ENCODE data around the gene UGT1A10. TPM values are rescaled to one million over a fixed set of nuclear protein-coding genes. Genes with fewer than 3 reads are reported as not detected.

Gene UGT1A10
- total and polyA plus RNA-seq, 8 donors, result 0.09 TPM; not detected in 7

- 19 to 21% methylated on average over 4 of the region's 4 CpGs for whole genome bisulfite sequencing, 2 donors
- Histone ChIP-seq H3K4me3 (no peak overlapping the region), H3K9me3 (no peaks in the 10 kb centered on the region), H3K36me3 (no peaks in the 10 kb centered on the region), H3K27ac (no peak overlapping the region), H3K27me3 (no peaks in the 10 kb centered on the region), H3K4me1 (no peaks in the 10 kb centered on the region)
- no peak for ATAC-seq
- intact Hi-C loops (cut with DNase I), result no loop called here
- FAIRE-seq, result no peak
- no peak for DNase-seq
- TF ChIP-seq, protein P1, sequence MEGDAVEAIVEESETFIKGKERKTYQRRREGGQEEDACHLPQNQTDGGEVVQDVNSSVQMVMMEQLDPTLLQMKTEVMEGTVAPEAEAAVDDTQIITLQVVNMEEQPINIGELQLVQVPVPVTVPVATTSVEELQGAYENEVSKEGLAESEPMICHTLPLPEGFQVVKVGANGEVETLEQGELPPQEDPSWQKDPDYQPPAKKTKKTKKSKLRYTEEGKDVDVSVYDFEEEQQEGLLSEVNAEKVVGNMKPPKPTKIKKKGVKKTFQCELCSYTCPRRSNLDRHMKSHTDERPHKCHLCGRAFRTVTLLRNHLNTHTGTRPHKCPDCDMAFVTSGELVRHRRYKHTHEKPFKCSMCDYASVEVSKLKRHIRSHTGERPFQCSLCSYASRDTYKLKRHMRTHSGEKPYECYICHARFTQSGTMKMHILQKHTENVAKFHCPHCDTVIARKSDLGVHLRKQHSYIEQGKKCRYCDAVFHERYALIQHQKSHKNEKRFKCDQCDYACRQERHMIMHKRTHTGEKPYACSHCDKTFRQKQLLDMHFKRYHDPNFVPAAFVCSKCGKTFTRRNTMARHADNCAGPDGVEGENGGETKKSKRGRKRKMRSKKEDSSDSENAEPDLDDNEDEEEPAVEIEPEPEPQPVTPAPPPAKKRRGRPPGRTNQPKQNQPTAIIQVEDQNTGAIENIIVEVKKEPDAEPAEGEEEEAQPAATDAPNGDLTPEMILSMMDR (IDR thresholded peaks at IDR 0.05), result no peak
Observed at GRCh38 chr2:233674995-233675394, 38.7 kb downstream of the UGT1A10 start.

- DNase-seq (no peak), ATAC-seq (no peak), FAIRE-seq (no peak)
- Histone ChIP-seq H3K27ac (no peak overlapping the region), H3K4me3 (no peak overlapping the region), H3K9me3 (no peaks in the 10 kb centered on the region), H3K36me3 (no peaks in the 10 kb centered on the region), H3K4me1 (no peaks in the 10 kb centered on the region), H3K27me3 (no peaks in the 10 kb centered on the region)
- intact Hi-C loops (cut with DNase I), result no loop called here
- TF ChIP-seq, protein P1 (IDR thresholded peaks at IDR 0.05), result no peak
- 69 to 83% methylated on average over 2 of the region's 2 CpGs for WGBS, 2 donors
Observed at GRCh38 chr2:233676046-233676445, 39.8 kb downstream of the UGT1A10 start.

- FAIRE-seq (no peak), ATAC-seq (no peak), DNase-seq (no peak)
- H3K36me3 ChIP-seq, result no peaks in the 10 kb centered on the region
- 54 to 59% methylated on average over 4 of the region's 4 CpGs for WGBS, 2 donors
- TF ChIP-seq, protein P1 (IDR thresholded peaks at IDR 0.05), result no peak
- no peaks in the 10 kb centered on the region for H3K27me3 ChIP-seq
- no peak overlapping the region for H3K27ac ChIP-seq
- intact Hi-C loops (cut with DNase I), result no loop called here
- H3K4me1 ChIP-seq, result no peaks in the 10 kb centered on the region
- no peaks in the 10 kb centered on the region for H3K9me3 ChIP-seq
- no peak overlapping the region for H3K4me3 ChIP-seq
Observed at GRCh38 chr2:233679196-233679595, 42.9 kb downstream of the UGT1A10 start.

DNA sequence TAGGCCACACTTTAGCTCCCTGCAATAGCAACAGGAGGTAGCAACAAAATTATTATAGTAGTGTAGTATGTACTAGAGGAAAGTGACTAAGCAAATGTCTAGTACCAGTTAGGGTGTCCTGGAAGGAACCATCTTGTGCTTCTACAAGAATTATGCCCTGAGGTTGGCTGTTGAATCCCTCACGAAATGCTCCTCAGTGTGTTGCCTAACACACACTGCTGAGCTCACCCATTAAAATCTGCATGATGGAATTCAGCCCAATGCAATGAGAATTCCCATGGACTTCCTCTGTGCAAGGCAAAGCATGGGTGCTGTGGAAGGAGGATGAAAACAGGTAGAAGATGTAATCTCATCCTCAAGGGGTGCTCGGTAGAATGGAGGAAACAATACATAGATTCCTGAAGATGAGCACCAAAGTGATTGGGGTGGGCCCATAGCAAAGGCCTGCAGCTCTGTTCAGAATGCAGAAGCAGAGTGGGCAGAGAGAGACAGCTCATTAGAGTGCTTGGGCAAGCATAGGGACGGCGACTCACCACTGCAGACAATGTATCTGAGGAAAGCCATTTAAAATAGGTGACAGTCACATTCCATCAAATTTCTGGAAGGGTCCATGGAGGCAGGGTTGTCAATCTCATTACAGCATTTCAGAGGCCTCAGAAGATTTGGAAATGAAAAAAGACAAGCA lies 44.3 kb downstream of the UGT1A10 start:
- Histone ChIP-seq H3K27me3 (no peaks in the 10 kb centered on the region), H3K9me3 (no peaks in the 10 kb centered on the region), H3K36me3 (no peaks in the 10 kb centered on the region), H3K27ac (no peak overlapping the region), H3K4me3 (no peak overlapping the region), H3K4me1 (no peaks in the 10 kb centered on the region)
- intact Hi-C loops (cut with DNase I), result no loop called here
- 83 to 85% methylated on average over 4 of the region's 4 CpGs for WGBS, 2 donors
- DNase-seq, result no peak
- TF ChIP-seq, protein P1 (IDR thresholded peaks at IDR 0.05), result no peak
- no peak for ATAC-seq
- FAIRE-seq, result no peak

DNA sequence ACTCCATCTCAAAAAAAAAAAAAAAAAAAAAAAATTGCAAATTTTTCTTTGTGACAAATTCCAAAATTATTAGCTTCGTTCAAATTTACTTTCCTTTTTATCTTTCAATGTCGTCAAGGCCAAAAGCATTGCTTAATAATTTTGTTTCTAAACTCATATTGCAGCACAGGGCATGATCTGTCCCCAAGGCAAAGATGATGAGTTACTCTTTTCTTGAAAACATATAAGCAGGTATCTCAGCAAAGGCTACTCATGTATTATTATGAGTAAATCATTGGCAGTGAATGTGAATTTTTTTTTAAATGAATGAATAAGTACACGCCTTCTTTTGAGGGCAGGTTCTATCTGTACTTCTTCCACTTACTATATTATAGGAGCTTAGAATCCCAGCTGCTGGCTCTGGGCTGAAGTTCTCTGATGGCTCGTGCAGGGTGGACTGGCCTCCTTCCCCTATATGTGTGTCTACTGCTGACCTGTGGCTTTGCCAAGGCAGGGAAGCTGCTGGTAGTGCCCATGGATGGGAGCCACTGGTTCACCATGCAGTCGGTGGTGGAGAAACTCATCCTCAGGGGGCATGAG lies 45.4 kb downstream of the UGT1A10 start, which contains the start of gene UGT1A7:
TSS of gene UGT1A7 (plus strand) at position 381 of the 579 bp plus-strand sequence. CDS start at position 418, 37 bp downstream.
- H3K4me1 ChIP-seq, result no peaks in the 10 kb centered on the region
- TF ChIP-seq, protein P1 (IDR thresholded peaks at IDR 0.05), result no peak
- DNase-seq (no peak), ATAC-seq (no peak), FAIRE-seq (no peak)
- H3K27ac ChIP-seq, result no peak within 1 kb of the TSS
- no peak within 1 kb of the TSS for H3K4me3 ChIP-seq
- intact Hi-C loops (cut with DNase I), result no loop called here
- no peaks in the 10 kb centered on the region for H3K36me3 ChIP-seq
- H3K27me3 ChIP-seq, result no peaks in the 10 kb centered on the region
- H3K9me3 ChIP-seq, result no peaks in the 10 kb centered on the region
- WGBS, 2 donors, result 47 to 59% methylated on average over 5 of the region's 5 CpGs

All from pancreas (tissue), 10 donors.